HG03025 (cell line): ENCODE results near the gene PKD2.
"Not testable (repeated sequence)": the region's sequence is repeated elsewhere in the genome, so short reads cannot be mapped to it uniquely, and the experiment has no call there.

Source experiments
- ATAC-seq: cut with Tn5 transposase; IDR thresholded peaks from one replicate; pipeline ENCODE4 v1.9.1; 2021; ENCODE audit warnings: mild to moderate bottlenecking, moderate library complexity; ENCODE audit not compliant: unreplicated experiment, low FRiP score

The PKD2 gene

GRCh38 chr4:88021824-88022223 lies 14.4 kb downstream of the PKD2 start:
- no peak for ATAC-seq

GRCh38 chr4:88022289-88022688 lies 14.9 kb downstream of the PKD2 start:
- ATAC-seq: no peak

DNA sequence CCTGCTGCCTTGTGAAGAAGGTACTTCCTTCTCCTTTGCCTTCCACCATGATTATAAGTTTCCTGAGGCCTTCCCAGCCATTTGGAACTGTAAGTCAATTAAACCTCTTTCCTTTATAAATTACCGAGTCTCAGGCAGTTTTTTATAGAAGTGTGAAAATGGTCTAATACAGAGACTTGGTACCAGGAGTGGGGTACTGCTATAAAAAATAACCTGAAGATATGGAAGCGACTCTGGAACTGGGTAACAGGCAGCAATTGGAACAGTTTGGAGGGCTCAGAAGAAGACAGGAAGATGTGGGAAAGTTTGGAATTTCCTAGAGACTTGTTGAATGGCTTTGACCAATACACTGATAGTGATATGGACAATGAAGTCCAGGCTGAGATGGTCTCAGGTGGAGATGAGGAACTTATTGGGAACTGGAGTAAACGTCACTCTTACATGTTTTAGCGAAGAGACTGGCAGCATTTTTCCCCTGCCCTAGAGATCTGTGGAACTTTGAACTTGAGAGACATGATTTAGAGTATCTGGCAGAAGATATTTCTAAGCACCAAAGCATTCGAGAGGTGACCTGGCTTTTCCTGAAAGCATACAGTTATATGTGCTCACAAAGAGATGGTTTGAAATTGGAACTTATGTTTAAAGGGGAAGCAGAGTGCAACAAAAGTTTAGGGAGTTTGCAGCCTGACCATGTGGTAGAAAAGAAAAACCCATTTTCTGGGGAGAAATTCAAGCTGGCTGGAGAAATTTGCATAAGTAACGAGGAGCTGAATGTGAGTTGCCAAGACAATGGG lies 18.6 kb downstream of the PKD2 start:
- not testable (repeated sequence) for ATAC-seq

DNA sequence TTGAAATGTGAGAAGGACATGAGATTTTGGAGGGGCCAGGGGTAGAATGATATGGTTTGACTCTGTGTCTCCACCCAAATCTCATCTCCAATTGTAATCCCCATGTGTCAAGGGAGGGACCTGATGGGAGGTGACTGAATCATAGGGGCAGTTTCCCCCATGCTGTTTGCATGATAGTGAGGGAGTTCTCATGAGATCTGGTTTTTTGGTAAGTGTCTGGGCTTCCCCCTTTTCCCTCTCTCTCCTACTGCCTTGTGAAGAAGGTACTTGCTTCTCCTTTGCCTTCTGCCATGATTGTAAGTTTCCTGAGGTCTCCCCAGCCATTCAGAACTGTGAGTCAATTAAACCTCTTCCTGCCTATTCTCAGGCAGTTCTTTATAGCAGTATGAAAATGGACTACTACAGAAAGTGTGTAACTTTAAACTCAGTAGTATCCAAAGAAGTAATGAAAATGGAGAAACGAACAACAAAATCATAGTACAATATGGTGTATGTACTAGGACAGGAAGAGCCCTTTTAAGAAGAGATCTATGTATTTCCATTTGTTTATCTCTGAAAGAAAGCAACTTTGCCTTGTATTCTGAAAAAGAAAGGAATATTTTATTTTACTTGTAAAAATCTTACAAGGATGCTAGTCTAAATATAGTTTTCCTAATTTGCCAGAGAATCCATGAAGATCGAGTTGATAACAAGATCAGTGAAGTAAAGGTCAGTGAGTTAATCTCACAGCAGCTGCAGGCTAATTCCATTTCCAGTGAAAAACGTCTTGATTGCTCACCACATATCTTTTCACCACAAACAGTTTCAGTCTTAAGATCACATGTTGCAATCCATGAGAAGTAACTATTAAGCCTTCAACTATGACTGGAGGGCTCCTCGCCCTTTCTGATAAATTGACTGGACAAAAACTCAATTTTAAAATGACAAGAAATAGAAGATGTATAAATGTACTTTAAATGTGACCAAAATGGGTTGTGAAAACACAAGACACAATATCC lies 20.5 kb downstream of the PKD2 start:
- ATAC-seq: no peak

GRCh38 chr4:88028946-88029345 lies 21.5 kb downstream of the PKD2 start:
- ATAC-seq: no peak

GRCh38 chr4:88029556-88029955 lies 22.1 kb downstream of the PKD2 start:
- ATAC-seq: no peak

DNA sequence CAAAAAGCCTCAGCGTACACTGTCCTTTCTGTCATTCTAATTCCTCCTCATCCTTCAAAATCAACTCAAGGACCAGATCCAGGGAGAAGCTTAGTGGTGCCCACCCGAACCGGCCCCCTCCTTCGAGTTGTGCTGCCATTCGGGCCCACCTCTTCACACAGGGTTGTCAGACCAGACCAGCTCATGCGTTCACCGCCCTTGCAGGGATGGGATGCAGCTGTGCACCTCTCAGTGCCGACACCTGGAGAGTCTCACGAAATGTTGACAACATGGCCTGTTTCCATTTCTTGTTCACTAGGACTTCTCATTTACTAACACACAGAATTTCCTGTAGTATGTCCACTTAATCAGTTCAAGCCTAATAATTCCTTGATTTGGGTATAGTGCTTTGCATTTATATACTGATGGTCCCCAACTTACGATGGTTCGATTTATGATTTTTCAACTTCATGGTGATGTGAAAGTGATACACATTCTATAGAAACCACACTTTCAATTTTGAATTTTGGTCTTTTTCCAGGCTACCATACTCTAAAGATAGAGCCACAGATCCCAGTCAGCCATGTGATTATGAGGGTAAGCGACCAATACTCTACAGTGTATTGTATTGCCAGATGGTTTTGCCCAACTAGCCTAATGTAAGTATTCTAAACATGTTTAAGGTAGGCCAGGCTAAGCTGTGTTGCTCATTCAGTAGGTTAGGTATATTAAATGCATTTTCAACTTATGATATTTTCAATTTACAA lies 23.3 kb downstream of the PKD2 start:
- ATAC-seq: no peak

- ATAC-seq: no peak
Measured at GRCh38 chr4:88033309-88033708, 25.9 kb downstream of the PKD2 start.

- no peak for ATAC-seq
Measured at GRCh38 chr4:88035292-88035691, 27.9 kb downstream of the PKD2 start.

DNA sequence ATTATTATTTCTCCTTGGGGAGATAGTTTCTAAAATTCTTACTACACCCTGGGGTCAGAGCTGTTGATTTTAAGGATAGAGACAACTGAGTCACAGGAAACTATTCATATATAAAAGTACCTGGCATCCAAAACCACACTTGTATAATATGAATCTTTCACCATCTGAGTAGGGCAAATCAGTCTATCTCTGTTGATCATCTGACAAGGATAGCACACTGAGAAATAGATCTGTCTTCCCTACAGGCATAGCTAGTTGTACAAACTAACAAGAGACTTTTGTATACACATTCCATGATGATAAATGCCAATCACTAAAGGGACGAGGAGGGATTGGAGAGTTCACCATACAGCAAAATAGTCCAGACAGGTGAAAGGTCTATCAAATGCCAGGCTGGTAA lies 30.0 kb downstream of the PKD2 start:
- ATAC-seq: no peak

GRCh38 chr4:88037936-88038335 lies 30.5 kb downstream of the PKD2 start:
- no peak for ATAC-seq

DNA sequence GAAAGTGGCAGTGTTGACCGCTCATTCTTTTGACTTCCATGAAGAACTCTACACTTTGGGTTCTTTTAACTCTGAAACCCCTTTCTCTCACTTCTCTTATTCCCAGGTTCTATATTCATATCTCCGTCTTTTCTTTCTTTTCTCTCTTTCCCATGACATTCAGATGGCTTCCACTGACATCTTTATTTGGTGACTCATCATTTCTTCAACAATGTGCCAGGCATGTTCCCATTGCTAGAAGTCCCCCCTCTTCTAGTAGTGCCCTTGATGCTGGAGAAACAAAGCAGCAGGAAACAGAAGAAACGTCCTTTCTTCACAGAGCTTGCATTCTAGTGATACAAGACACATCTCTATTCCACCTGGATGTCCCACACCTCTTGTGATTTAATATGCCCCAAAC lies 33.3 kb downstream of the PKD2 start:
- no peak for ATAC-seq

DNA sequence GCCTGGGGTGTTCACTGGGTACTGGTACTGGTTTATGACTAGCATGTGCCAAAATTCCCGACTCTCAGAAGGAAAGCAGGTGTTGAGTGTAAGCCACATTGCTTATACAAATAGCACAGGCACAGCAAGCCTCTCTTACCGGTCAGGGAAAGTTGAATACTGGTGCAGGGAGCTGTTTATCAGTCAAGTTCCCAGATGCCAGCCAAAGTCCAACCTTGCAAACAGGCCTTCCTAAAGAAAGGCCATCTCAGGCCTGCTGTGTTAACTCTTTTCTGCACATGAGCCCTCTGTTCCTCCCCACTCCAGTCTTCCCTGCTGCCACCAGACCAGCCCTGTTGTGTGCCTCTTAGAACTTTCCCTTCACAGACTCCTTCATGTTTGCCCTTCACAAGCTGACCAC lies 34.2 kb downstream of the PKD2 start:
- no peak for ATAC-seq

- ATAC-seq: no peak
Measured at GRCh38 chr4:88043001-88043400, 35.6 kb downstream of the PKD2 start.

DNA sequence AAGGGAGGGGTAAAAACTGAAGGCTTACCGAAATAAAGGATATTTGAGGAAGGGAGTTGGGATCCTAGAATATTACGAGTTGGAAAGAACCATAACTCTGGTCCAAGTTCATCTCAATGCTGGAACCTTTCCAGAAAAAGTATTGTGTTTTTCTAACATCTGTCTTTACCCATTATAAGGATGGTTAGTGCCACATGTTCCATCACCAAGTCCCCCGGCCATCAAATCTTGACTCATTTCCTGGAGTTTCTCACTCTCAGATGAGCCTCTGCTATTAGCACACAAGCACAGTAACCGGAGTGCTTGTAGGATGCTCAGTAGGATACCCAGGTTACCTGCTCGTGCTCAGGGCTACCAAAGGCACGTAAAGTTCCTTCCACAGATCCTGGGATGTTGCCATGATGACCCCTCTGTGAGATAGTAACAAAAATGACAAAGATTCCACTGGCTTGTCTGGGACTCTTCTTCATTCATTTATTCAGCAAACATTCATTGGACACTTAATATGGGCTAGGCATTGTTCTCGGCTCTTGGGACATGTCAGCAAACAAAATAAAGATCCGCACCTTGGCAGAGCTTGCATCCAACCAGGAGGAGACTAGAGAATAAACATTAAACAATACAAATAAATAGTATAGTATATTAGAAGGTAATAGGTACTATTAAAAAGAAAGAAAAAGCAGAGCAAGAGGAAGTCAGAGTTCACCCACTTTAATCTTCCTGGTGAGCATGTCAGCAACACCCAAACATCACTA lies 36.3 kb downstream of the PKD2 start:
- ATAC-seq: no peak

GRCh38 chr4:88045021-88045420 lies 37.6 kb downstream of the PKD2 start:
- no peak for ATAC-seq

- ATAC-seq: no peak
Measured at GRCh38 chr4:88054229-88054628, 46.8 kb downstream of the PKD2 start.

DNA sequence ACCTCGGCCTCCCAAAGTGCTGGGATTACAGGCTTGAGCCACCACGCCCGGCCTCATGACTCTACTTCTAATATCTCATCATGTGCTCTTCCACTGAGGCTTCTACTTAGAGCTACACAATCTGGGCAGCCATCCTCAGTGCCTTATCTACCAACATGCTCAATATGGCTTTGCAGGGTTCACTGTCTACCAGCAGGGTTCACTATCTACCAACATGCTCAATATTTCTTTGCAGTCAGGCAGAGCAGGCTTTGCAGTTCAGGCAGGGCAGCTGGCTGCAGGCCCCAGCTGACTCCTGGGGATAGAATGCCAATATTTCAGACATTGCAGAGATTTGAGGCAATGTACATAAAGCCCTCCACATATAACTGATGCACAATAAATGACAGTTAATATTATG lies 47.5 kb downstream of the PKD2 start:
- ATAC-seq: no peak

DNA sequence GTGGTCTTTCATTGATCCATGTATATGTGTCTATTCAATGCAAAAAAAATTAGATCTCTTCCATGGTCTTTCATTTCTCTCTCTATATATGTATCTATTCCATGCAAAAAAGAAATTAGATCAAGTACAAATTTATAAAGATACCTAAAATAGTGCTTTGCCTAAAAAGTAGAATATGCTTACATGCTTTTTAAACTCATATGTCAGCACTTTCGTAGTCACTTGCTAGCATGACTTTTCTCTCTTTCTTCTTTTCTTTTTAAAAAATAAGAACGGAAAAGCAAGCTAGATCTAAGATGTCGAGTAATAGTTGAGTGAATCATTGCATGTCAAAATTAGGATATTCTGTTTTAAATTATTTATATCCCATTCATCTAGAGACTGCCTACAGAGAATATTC lies 50.9 kb downstream of the PKD2 start:
- ATAC-seq: no peak

GRCh38 chr4:88059766-88060165 lies 52.3 kb downstream of the PKD2 start:
- ATAC-seq: no peak
